ENCODE results near the gene ARHGAP33. TPM values are rescaled to one million over a fixed set of nuclear protein-coding genes. Genes with fewer than 3 reads are reported as not detected.

Gene ARHGAP33
- total and polyA plus RNA-seq, 2 donors (not counting 1 experiment from before 2014, with no cell fraction given) = 0.58 to 2.3 TPM

DNA sequence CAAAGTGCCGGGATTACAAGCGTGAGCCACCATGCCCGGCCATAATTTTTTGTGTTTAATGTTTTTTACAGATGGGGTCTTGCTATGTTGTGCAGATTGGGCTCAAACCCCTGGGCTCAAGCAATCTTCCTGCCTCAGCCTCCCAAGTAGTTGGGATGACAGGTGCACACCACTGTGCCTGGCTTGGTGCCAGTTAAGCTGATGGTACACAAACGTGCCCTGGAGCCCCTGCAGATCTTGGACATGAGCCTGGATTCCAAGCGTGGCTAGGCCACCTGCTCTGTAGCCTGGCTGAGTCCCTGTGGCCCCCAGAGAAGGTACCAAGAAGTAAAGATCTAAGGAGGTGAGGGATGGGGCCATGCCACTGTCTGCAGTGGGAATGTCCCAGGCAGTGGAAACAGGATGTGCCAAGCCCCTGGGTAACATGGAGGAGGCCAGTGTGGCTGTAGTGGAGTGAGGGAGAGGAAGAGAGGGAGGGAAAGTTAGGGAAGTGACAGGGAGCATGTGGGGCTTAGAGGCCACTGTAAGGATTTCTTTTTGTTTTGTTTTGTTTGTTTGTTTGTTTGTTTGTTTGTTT lies 30.2 kb downstream of the ARHGAP33 start:
- Histone ChIP-seq H3K9me3 (ENCODE audit: control insufficient read depth, insufficient read depth, low read depth, low read length) (no peaks in the 10 kb centered on the region), H3K36me3 (ENCODE audit: control insufficient read depth, insufficient read depth, low read length) (no peaks in the 10 kb centered on the region), H3K4me3 (replicated peaks in 1 of 4; ENCODE audit: control extremely low read depth in 1 of 4, insufficient read depth in 1 of 4, low read depth in 3 of 4, low read length in 4 of 4) (no peak overlapping the region), H3K27me3 (ENCODE audit: control insufficient read depth, insufficient read depth, low read length) (peaks cover 11% of the 10 kb centered on the region), H3K4me1 (ENCODE audit: control insufficient read depth, extremely low read depth, insufficient read depth, low read length) (no peaks in the 10 kb centered on the region), H3K9ac (ENCODE audit: insufficient read depth, low read length) (no peak overlapping the region), H2AFZ (ENCODE audit: low read length) (no peak overlapping the region), H3K4me2 (ENCODE audit: extremely low read depth, insufficient read depth, low read length) (no peak overlapping the region), H3K79me2 (ENCODE audit: control insufficient read depth, insufficient read depth, low read length) (no peaks in the 10 kb centered on the region), H3K27ac (ENCODE audit: insufficient read depth, low read length) (no peak overlapping the region), H4K20me1 (ENCODE audit: control insufficient read depth, extremely low read depth, insufficient read depth, low read length) (no peaks in the 10 kb centered on the region)
- TF ChIP-seq EZH2 (IDR thresholded peaks at IDR 0.05; ENCODE audit: low read length, missing control alignments) = no peak
- TF ChIP-seq, protein P1, sequence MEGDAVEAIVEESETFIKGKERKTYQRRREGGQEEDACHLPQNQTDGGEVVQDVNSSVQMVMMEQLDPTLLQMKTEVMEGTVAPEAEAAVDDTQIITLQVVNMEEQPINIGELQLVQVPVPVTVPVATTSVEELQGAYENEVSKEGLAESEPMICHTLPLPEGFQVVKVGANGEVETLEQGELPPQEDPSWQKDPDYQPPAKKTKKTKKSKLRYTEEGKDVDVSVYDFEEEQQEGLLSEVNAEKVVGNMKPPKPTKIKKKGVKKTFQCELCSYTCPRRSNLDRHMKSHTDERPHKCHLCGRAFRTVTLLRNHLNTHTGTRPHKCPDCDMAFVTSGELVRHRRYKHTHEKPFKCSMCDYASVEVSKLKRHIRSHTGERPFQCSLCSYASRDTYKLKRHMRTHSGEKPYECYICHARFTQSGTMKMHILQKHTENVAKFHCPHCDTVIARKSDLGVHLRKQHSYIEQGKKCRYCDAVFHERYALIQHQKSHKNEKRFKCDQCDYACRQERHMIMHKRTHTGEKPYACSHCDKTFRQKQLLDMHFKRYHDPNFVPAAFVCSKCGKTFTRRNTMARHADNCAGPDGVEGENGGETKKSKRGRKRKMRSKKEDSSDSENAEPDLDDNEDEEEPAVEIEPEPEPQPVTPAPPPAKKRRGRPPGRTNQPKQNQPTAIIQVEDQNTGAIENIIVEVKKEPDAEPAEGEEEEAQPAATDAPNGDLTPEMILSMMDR (conservative IDR thresholded peaks at IDR 0.05 in 1 of 2, IDR thresholded peaks at IDR 0.05 in 1 of 2; ENCODE audit: low read depth in 1 of 2, low read length in 2 of 2) = no peak
- no peak for DNase-seq (ENCODE audit: low read depth in 2 of 2)

DNA sequence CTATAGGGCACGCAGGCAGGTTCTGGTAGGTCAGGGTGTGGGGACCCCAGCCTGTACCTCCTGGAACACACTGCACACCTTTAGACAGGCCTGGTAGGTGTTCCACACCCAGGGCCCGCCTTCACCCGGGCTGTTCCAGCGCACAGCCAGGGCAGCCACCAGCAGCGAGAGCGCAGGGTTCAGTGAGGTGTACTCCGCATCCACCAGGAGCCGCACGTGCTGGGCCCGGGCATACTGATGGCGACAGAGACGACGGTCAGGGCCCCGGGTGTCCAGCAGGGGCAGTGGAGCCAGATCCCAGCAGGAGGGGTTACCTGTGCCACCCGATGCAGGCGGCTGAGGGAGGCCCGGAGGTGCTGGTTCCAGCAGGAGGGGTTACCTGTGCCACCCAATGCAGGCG lies 31.2 kb downstream of the ARHGAP33 start:
- Histone ChIP-seq H3K9ac (ENCODE audit: insufficient read depth, low read length) (no peak overlapping the region), H3K4me1 (ENCODE audit: control insufficient read depth, extremely low read depth, insufficient read depth, low read length) (no peaks in the 10 kb centered on the region), H3K27me3 (ENCODE audit: control insufficient read depth, insufficient read depth, low read length) (peaks cover 13% of the 10 kb centered on the region), H3K79me2 (ENCODE audit: control insufficient read depth, insufficient read depth, low read length) (no peaks in the 10 kb centered on the region), H3K27ac (ENCODE audit: insufficient read depth, low read length) (no peak overlapping the region), H3K4me2 (ENCODE audit: extremely low read depth, insufficient read depth, low read length) (no peak overlapping the region), H3K4me3 (replicated peaks in 1 of 4; ENCODE audit: control extremely low read depth in 1 of 4, insufficient read depth in 1 of 4, low read depth in 3 of 4, low read length in 4 of 4) (no peak overlapping the region), H3K9me3 (ENCODE audit: control insufficient read depth, insufficient read depth, low read depth, low read length) (no peaks in the 10 kb centered on the region), H3K36me3 (ENCODE audit: control insufficient read depth, insufficient read depth, low read length) (no peaks in the 10 kb centered on the region), H4K20me1 (ENCODE audit: control insufficient read depth, extremely low read depth, insufficient read depth, low read length) (no peaks in the 10 kb centered on the region), H2AFZ (ENCODE audit: low read length) (no peak overlapping the region)
- TF ChIP-seq, protein P1 (conservative IDR thresholded peaks at IDR 0.05 in 1 of 2, IDR thresholded peaks at IDR 0.05 in 1 of 2; ENCODE audit: low read depth in 1 of 2, low read length in 2 of 2) = no peak
- no peak for TF ChIP-seq EZH2 (IDR thresholded peaks at IDR 0.05; ENCODE audit: low read length, missing control alignments)
- DNase-seq (ENCODE audit: low read depth in 2 of 2) = no peak

- Histone ChIP-seq H3K4me2 (ENCODE audit: extremely low read depth, insufficient read depth, low read length) (no peak overlapping the region), H4K20me1 (ENCODE audit: control insufficient read depth, extremely low read depth, insufficient read depth, low read length) (no peaks in the 10 kb centered on the region), H3K36me3 (ENCODE audit: control insufficient read depth, insufficient read depth, low read length) (no peaks in the 10 kb centered on the region), H3K27ac (ENCODE audit: insufficient read depth, low read length) (no peak overlapping the region), H3K4me3 (replicated peaks in 1 of 4; ENCODE audit: control extremely low read depth in 1 of 4, insufficient read depth in 1 of 4, low read depth in 3 of 4, low read length in 4 of 4) (no peak overlapping the region), H3K79me2 (ENCODE audit: control insufficient read depth, insufficient read depth, low read length) (no peaks in the 10 kb centered on the region), H3K4me1 (ENCODE audit: control insufficient read depth, extremely low read depth, insufficient read depth, low read length) (no peaks in the 10 kb centered on the region), H3K27me3 (ENCODE audit: control insufficient read depth, insufficient read depth, low read length) (peaks cover 15% of the 10 kb centered on the region), H2AFZ (ENCODE audit: low read length) (no peak overlapping the region), H3K9me3 (ENCODE audit: control insufficient read depth, insufficient read depth, low read depth, low read length) (no peaks in the 10 kb centered on the region), H3K9ac (ENCODE audit: insufficient read depth, low read length) (no peak overlapping the region)
- TF ChIP-seq, protein P1 (conservative IDR thresholded peaks at IDR 0.05 in 1 of 2, IDR thresholded peaks at IDR 0.05 in 1 of 2; ENCODE audit: low read depth in 1 of 2, low read length in 2 of 2) = no peak
- no peak for TF ChIP-seq EZH2 (IDR thresholded peaks at IDR 0.05; ENCODE audit: low read length, missing control alignments)
- no peak for DNase-seq (ENCODE audit: low read depth in 2 of 2)
Measured at GRCh38 chr19:35807633-35808032, 32.3 kb downstream of the ARHGAP33 start.
